HG03159 (cell line): ENCODE results near the gene GDA.
"Not testable (repeated sequence)": the region's sequence is repeated elsewhere in the genome, so short reads cannot be mapped to it uniquely, and the experiment has no call there.

Experiments
- ATAC-seq: cut with Tn5 transposase; IDR thresholded peaks from one replicate; pipeline ENCODE4 v1.9.1; 2021; ENCODE audit warnings: mild to moderate bottlenecking, moderate library complexity; ENCODE audit not compliant: unreplicated experiment

Gene GDA

GRCh38 chr9:72271613-72272478 is 122.6 kb downstream of the GDA start:
- ATAC-seq: peak; percentile 56

DNA sequence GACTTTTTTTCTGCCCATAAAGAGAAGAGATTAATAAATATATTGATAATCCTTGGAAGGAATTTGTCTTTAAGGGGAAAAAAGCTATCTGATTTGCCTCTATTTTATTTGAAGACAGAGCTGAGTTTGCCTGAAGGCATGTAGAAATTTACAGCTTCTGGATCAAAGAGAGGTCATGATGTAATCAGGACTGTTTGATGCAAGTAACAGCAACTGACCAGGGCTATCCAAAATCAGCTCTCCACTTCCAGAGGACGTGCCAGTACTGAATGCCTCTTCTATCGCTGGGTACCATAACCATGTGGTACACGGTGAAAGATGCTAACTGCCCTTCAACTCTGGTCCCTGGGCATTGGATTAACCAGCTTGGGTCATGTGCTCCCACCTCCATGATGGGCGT is 125.2 kb downstream of the GDA start:
- no peak for ATAC-seq

- ATAC-seq: no peak
Observed at GRCh38 chr9:72274916-72275315, 125.7 kb downstream of the GDA start.

- no peak for ATAC-seq
Observed at GRCh38 chr9:72276429-72276828, 127.2 kb downstream of the GDA start.

DNA sequence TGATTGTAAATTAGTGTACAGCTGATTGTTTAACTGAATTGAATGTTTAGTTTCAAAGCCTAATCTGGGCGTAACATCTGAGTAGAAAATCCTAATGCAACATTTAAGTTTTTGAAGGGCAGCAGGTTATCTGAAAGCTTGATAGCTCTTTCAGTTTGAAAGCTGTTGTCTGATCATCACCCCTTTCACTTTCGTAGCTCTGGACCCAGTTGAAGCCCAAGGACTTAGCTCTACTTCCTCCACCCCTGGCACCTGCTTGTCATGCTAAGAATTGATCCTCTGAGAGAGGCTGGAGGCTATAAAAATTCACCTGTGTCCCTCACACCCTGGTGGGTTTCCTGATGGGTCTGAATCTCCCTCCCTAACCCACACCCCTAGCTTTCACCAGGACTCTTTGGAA is 129.7 kb downstream of the GDA start:
- peak; percentile 80 for ATAC-seq

GRCh38 chr9:72280913-72281500 is 131.8 kb downstream of the GDA start:
- ATAC-seq: peak; percentile 85

DNA sequence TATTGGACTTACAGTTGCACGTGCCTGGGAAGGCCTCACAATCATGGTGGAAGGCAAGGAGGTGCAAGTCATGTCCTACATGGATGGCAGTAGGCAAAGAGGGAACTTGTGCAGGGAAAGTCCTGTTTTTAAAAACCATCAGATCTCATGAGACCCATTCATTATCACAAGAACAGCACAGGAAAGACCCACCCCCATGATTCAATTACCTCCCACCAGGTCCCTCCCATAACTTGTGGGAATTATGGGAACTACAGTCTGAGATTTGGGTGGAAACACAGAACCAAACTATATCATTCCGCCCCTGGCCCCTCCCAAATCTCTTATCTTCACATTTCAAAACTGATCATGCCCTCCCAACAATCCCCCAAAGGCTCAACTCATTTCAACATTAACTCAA is 140.2 kb downstream of the GDA start:
- no peak for ATAC-seq

- no peak for ATAC-seq
Observed at GRCh38 chr9:72290311-72290710, 141.1 kb downstream of the GDA start.

GRCh38 chr9:72291576-72291975 is 142.3 kb downstream of the GDA start:
- ATAC-seq: not testable (repeated sequence)

DNA sequence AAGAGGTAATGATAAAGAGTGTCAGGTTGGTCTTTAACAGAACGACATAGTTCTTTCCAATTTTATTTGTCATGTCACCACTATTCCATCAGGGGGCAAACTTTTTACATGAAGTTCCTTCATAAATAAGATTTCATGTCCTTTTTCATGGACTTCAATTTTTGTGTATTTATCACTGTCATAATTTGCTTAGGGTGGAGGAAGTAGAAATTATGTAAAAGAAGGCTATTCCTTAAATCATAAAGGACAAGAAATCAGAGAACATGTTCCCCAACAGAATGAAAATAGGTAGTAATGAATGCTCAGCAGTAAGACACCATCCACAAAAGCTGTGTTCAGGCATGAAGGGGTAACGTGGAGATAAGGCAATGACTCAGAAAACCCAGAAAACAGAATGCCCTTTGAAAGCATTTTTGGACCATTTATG is 143.0 kb downstream of the GDA start:
- ATAC-seq: no peak

DNA sequence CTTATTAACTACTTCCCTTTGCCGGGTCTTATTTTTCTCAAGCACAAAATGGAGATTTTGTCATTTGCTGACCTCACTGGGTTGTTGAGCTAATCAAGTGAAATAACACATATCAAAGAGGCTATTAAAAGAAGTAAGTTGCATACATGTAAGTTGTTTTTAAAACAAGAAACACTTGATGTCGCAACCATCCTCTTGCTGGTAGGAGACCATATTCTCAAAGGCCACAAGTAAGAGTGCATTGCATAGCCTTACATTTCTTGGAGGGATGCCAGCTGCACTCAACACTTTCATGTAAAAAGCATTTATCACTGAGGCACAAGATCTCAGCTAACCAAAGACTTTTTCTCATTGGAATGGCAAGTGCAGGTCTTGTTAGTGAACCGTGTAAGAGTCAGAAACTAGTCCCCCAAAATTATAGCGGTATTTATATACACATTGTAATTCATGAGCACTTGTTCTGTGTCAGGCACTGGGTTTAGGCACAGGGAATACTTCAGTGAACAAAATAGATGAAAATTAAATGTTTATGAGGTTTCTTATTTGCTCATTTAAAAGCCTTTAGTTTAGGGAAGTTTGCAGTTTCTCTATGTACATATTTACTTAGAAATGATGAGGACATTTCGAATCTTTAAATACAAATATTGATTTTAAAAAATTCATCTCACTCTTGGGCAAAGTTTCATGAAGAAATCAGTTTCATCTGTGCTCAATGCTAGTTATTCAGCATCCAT is 143.8 kb downstream of the GDA start:
- no peak for ATAC-seq

DNA sequence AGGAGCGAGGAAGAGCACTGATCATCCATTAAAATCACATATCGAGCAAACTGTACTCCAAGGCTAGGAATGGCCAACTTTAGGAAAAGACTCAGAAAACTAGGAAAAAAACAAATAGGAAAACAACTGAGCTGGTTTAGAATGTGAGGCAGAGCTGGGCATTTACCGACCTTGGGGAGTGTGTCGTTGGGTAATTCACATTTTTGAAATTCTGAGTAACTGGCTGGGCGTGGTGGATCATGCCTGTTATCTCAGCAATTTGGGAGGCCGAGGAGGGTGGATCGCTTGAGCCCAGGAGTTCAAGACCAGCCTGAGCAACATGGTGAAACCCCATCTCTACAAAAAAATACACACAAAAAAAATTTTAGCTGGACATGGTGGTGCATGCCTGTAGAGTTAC is 145.7 kb downstream of the GDA start:
- peak; percentile 12 for ATAC-seq

DNA sequence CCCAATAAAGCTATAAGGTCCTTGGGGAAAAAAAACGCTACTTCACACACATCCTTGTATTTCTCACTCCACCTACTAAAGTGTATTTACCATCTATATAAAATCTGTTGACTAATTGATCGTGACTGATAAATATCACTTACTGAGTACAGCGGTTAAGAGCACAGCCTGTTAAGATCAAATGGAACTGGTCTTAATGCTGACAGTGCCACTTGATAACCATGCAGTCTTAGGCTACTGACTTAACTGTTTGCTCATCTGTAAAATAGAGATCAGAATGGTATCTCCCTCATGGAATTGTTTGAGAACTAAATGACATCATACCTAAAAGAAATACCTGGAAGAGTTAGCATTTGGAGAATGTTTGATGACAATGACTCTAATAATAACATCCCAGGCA is 148.3 kb downstream of the GDA start:
- no peak for ATAC-seq

DNA sequence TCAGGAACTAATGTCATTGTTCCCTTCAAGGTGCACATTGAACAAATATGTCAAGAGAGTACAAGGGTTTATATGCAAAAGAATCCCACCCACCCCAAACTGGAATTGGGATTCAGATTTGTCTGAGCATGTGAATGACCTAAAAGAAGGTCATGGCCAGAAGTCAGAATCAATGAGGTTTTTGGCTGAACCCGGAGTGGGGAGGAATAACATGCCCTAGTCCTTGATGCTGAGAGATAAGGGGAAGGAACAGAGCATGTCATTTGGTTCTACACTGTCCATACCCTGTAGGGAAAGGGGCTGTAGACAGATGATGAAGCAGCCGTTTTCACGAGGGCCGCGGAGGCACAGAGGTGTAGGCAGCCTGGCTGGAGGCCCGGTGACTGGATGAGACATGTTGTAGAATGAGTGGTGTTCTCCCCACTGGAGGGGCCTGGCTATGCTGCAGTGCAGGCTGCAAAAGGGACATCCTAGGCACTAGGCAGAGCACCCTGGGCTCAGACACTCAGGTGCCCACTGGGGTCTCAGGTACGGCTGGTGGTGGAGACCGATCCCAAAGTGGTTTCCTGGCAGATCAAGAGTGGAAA is 149.9 kb downstream of the GDA start:
- ATAC-seq: no peak

DNA sequence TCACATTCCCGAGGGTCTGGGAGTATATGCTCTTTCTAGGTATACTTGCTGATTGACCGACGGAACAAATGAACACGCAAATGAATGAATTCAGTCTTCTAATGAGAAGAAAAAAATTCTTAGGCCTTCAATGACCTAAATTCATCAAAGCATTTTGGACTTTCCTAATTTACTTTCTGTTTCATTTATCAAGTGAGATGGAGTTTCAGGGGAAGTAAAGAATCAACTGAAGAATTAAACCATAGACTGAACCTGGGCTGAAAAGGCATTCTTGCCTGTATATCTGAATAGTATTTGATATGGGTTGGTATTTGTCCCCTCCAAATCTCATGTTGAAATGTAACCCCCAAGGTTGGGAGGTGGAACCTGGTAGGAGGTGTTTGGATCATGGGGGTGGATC is 151.6 kb downstream of the GDA start:
- no peak for ATAC-seq
